Dendritic cell treated with granulocyte-macrophage colony-stimulating factor and Interleukin-4, amounts not matched to agents 40 ng/mL and 50 ng/mL, for 4 days (primary cell): ENCODE data around the gene INPP4B.

Experiments used
- H3K27ac Mint-ChIP-seq: one replicate; pipeline ENCODE4 v1.8.0; 2022; ENCODE audit warnings: mild to moderate bottlenecking, mixed read lengths
- H3K27me3 Mint-ChIP-seq: one replicate; pipeline ENCODE4 v1.8.0; 2022; ENCODE audit warnings: mild to moderate bottlenecking, mixed read lengths
- H3K36me3 Mint-ChIP-seq: one replicate; pipeline ENCODE4 v1.8.0; 2022; ENCODE audit warnings: low read depth, mixed read lengths
- H3K4me1 Mint-ChIP-seq: one replicate; pipeline ENCODE4 v1.8.0; 2022; ENCODE audit warnings: low read depth, mixed read lengths
- H3K4me3 Mint-ChIP-seq: one replicate; pipeline ENCODE4 v1.8.0; 2022; ENCODE audit warnings: mild to moderate bottlenecking, moderate library complexity, mixed read lengths
- H3K9me3 Mint-ChIP-seq: one replicate; pipeline ENCODE4 v1.8.0; 2022; ENCODE audit warnings: mixed read lengths
- intact Hi-C: fragments of 100-400 bp; cut with micrococcal nuclease; formaldehyde crosslinking; loops from one replicate; pipeline ENCODE4 v1.15.0; 2022

Gene INPP4B

DNA sequence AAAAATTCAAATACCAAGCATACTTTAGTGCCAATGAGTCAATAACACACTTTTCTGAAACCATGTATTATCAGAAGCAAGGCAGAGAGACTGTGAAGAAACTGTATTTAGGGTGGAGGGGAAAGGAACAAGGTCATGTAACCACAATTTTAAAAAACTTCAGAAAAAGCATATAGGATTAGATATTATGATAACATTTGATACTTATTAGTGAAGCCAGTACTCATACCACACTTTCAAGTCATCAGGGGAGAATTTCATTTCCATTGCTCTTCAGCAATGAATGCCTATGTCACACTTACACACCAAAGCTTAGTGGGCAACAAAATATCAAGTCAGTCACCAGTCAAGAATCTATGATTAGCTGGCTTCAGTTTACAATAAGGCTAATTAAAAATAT lies 607.5 kb downstream of the INPP4B start:
- intact Hi-C loops, result no loop called here
- Mint-ChIP-seq H3K4me1 (no peaks in the 10 kb centered on the region), H3K27ac (no peak overlapping the region), H3K27me3 (no peaks in the 10 kb centered on the region), H3K9me3 (no peaks in the 10 kb centered on the region), H3K4me3 (no peak overlapping the region), H3K36me3 (no peaks in the 10 kb centered on the region)

- H3K4me3 Mint-ChIP-seq, result no peak overlapping the region
- no peak overlapping the region for H3K27ac Mint-ChIP-seq
- intact Hi-C loops, result no loop called here
- no peaks in the 10 kb centered on the region for H3K4me1 Mint-ChIP-seq
- H3K9me3 Mint-ChIP-seq, result no peaks in the 10 kb centered on the region
- no peaks in the 10 kb centered on the region for H3K36me3 Mint-ChIP-seq
- H3K27me3 Mint-ChIP-seq, result no peaks in the 10 kb centered on the region
These were observed 609.8 kb downstream of the INPP4B start for GRCh38 chr4:142236268-142236667.

- Mint-ChIP-seq H3K4me3 (no peak overlapping the region), H3K9me3 (no peaks in the 10 kb centered on the region), H3K4me1 (no peaks in the 10 kb centered on the region), H3K27me3 (no peaks in the 10 kb centered on the region), H3K27ac (no peak overlapping the region), H3K36me3 (no peaks in the 10 kb centered on the region)
- intact Hi-C loops, result no loop called here
These were observed 614.3 kb downstream of the INPP4B start for GRCh38 chr4:142231787-142232186.

GRCh38 chr4:142230991-142231390 lies 615.1 kb downstream of the INPP4B start:
- no peak overlapping the region for H3K4me3 Mint-ChIP-seq
- H3K4me1 Mint-ChIP-seq, result no peaks in the 10 kb centered on the region
- no peaks in the 10 kb centered on the region for H3K36me3 Mint-ChIP-seq
- no peaks in the 10 kb centered on the region for H3K27me3 Mint-ChIP-seq
- intact Hi-C loops, result no loop called here
- H3K27ac Mint-ChIP-seq, result no peak overlapping the region
- H3K9me3 Mint-ChIP-seq, result no peaks in the 10 kb centered on the region

DNA sequence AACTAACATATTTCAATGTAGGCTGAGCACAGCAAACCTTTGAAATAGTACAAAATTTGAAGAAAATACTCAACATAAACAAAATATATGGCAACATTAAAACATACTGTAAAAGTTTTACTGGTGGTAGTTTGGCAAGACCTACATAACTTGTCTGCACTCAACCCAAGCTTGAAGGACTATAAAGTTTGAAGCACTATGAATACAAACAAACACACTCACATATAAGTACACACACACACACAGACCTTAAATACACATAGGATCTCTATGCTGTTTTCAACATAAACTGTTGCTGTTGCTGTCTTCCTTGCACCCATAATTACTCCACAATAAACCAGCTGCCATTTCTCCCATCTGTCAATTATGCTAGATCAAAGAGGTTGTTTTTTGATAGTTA lies 620.1 kb downstream of the INPP4B start:
- intact Hi-C loops, result no loop called here
- Mint-ChIP-seq H3K27ac (no peak overlapping the region), H3K27me3 (no peaks in the 10 kb centered on the region), H3K9me3 (no peaks in the 10 kb centered on the region), H3K4me1 (no peaks in the 10 kb centered on the region), H3K36me3 (no peaks in the 10 kb centered on the region), H3K4me3 (no peak overlapping the region)

DNA sequence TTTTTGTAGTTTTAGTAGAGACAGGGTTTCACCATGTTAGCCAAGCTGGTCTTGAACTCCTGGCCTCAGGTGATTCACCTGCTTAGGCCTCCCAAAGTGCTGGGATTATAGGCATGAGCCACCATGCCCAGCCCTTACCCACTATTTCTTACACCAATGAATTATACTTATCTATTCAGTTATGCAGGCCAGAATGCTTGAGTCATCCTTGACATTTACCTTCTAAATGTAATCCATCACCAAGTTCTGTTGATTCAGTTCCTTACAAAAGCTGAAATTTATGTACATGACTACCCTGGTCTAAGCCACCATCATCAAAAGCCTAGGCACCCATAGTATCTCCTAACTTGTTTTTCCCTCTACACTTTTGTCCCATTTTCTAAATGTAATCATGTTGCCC lies 624.0 kb downstream of the INPP4B start:
- H3K27ac Mint-ChIP-seq, result no peak overlapping the region
- intact Hi-C loops, result no loop called here
- H3K27me3 Mint-ChIP-seq, result no peaks in the 10 kb centered on the region
- H3K4me3 Mint-ChIP-seq, result no peak overlapping the region
- H3K9me3 Mint-ChIP-seq, result no peaks in the 10 kb centered on the region
- H3K4me1 Mint-ChIP-seq, result no peaks in the 10 kb centered on the region
- no peaks in the 10 kb centered on the region for H3K36me3 Mint-ChIP-seq

DNA sequence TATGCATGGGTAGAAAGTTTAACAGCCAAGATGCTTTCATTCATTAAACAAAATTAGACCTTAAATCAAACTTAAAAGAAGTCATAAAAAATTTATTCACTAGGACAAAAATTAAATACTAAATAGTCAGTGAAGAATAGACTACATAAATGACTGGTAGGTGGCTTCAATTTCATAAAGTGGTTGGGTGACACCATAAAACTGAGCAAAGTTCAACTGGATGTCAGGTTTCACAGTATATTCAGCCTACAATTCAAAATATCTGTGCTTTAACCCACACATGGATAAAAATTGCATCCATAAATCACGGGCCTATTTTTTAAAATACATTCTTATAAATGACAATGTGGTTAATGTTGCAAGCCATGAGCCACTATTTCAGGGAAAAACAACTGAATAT lies 627.4 kb downstream of the INPP4B start:
- Mint-ChIP-seq H3K27me3 (no peaks in the 10 kb centered on the region), H3K27ac (no peak overlapping the region), H3K36me3 (no peaks in the 10 kb centered on the region), H3K4me3 (no peak overlapping the region), H3K9me3 (peaks cover 2% of the 10 kb centered on the region), H3K4me1 (no peaks in the 10 kb centered on the region)
- intact Hi-C loops, result no loop called here

DNA sequence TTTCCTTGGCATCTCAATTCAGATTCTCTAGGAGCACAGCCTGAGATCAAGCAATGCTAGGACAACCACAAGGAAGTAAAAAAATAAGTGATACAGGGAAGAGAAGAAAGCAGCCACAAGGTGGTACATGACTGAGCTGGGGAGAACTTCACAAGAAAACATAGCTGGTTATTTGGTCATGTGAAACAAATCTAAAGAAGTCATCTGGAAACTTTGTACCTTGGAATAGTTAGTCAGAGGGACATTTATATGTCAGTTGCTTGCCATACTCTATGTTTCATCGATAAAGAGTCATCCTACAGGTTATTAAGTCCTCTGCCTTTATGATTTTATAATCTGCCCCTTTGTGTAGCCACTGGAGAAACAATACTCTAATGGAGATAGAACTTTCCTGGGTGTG lies 634.7 kb downstream of the INPP4B start:
- no peaks in the 10 kb centered on the region for H3K4me1 Mint-ChIP-seq
- peaks cover 8% of the 10 kb centered on the region for H3K9me3 Mint-ChIP-seq
- no peak overlapping the region for H3K4me3 Mint-ChIP-seq
- no peaks in the 10 kb centered on the region for H3K36me3 Mint-ChIP-seq
- intact Hi-C loops, result no loop called here
- no peaks in the 10 kb centered on the region for H3K27me3 Mint-ChIP-seq
- H3K27ac Mint-ChIP-seq, result no peak overlapping the region

GRCh38 chr4:142203505-142203904 lies 642.6 kb downstream of the INPP4B start:
- Mint-ChIP-seq H3K9me3 (no peaks in the 10 kb centered on the region), H3K36me3 (no peaks in the 10 kb centered on the region), H3K27me3 (no peaks in the 10 kb centered on the region), H3K27ac (no peak overlapping the region), H3K4me3 (no peak overlapping the region), H3K4me1 (no peaks in the 10 kb centered on the region)
- intact Hi-C loops, result no loop called here

DNA sequence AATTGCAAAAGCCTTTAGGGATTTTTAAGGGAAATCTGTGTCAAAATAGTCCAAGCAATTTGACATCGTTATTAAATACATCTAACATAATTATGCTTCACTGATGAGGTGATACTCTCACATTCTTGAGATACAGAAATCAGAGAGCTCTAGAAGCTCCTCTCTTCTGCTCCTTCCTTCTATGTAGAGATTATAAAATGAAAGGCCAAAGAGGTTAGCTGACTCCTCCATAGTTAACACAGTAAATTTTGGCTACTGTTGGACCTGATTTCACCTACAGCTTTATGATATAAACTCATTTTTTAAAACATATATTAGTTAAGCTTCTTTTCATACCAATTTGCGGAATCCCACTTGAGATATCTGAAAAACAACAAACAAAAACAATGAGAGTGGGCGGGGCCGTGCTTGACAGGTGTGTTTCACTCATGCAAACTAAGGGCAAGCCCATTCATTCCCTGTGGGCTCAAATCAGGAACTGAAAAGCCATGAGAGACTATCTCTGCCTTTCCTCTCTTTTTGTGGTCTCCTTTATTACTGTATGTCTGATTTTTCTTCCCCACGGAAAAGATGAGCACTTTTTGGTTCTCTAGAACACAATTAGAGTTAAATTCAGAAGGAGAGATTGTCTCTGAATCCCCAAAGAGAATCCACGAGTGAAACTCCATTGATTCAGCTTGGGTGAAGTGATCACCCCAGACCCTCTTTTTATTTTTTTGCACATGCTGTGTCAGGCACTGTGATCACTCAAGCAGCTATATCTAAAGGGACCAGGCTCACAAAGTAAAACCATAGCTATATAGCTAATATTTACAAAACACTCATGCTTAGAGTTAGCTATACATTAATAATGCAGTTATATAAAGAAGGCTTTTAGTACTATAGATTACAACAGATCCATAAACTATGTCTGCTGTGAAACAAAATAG lies 643.4 kb downstream of the INPP4B start:
- H3K27ac Mint-ChIP-seq, result no peak overlapping the region
- no peaks in the 10 kb centered on the region for H3K9me3 Mint-ChIP-seq
- no peaks in the 10 kb centered on the region for H3K4me1 Mint-ChIP-seq
- H3K36me3 Mint-ChIP-seq, result no peaks in the 10 kb centered on the region
- no peaks in the 10 kb centered on the region for H3K27me3 Mint-ChIP-seq
- H3K4me3 Mint-ChIP-seq, result no peak overlapping the region
- intact Hi-C loops, result no loop called here

GRCh38 chr4:142201041-142201440 lies 645.1 kb downstream of the INPP4B start:
- H3K27me3 Mint-ChIP-seq, result no peaks in the 10 kb centered on the region
- H3K4me3 Mint-ChIP-seq, result no peak overlapping the region
- H3K27ac Mint-ChIP-seq, result no peak overlapping the region
- H3K9me3 Mint-ChIP-seq, result no peaks in the 10 kb centered on the region
- no peaks in the 10 kb centered on the region for H3K4me1 Mint-ChIP-seq
- intact Hi-C loops, result no loop called here
- H3K36me3 Mint-ChIP-seq, result no peaks in the 10 kb centered on the region

- Mint-ChIP-seq H3K36me3 (no peaks in the 10 kb centered on the region), H3K4me1 (no peaks in the 10 kb centered on the region), H3K4me3 (no peak overlapping the region), H3K27me3 (no peaks in the 10 kb centered on the region), H3K27ac (no peak overlapping the region), H3K9me3 (no peaks in the 10 kb centered on the region)
- intact Hi-C loops, result no loop called here
These were observed 651.2 kb downstream of the INPP4B start for GRCh38 chr4:142194905-142195304.

- Mint-ChIP-seq H3K4me3 (no peak overlapping the region), H3K36me3 (no peaks in the 10 kb centered on the region), H3K9me3 (no peaks in the 10 kb centered on the region), H3K27me3 (no peaks in the 10 kb centered on the region), H3K4me1 (no peaks in the 10 kb centered on the region), H3K27ac (no peak overlapping the region)
- intact Hi-C loops, result no loop called here
These were observed 654.2 kb downstream of the INPP4B start for GRCh38 chr4:142191901-142192300.

- Mint-ChIP-seq H3K4me3 (no peak overlapping the region), H3K27me3 (no peaks in the 10 kb centered on the region), H3K9me3 (no peaks in the 10 kb centered on the region), H3K27ac (no peak overlapping the region), H3K4me1 (no peaks in the 10 kb centered on the region), H3K36me3 (no peaks in the 10 kb centered on the region)
- intact Hi-C loops, result no loop called here
These were observed 665.1 kb downstream of the INPP4B start for GRCh38 chr4:142181021-142181420.

DNA sequence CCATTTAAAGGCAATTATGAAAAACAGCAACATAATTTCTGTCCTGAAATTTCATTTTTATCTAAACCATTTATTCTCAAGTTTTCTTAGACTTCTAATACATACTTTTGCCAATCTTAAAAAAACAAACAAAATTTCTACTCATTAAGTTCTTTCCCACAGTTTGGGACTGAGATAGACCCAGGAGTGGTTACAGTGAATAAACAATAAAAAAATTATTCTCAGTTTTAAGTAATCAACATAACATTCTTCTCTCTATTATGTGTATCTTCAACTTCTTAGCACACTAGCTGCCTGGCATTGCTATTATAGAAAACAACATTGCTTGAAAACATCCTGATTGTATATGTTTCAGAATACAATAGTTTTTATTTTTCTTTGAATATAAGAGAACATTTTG lies 676.9 kb downstream of the INPP4B start:
- Mint-ChIP-seq H3K36me3 (no peaks in the 10 kb centered on the region), H3K27me3 (no peaks in the 10 kb centered on the region), H3K4me1 (no peaks in the 10 kb centered on the region), H3K9me3 (no peaks in the 10 kb centered on the region), H3K4me3 (no peak overlapping the region), H3K27ac (no peak overlapping the region)
- intact Hi-C loops, result no loop called here
